Epithelial cell of proximal tubule (primary cell): Measurements from ENCODE around the gene RBM7. TPM values are rescaled to one million over a fixed set of nuclear protein-coding genes. Genes with fewer than 3 reads are reported as not detected.

ENCODE experiments used
- DNase-seq: peaks from one replicate; pipeline ENCODE4 v3.0.0-alpha.2; 2011; ENCODE audit warnings: low read depth
- H3K4me3 ChIP-seq: 2 replicates; pipeline ENCODE4 v1.5.1; 2011; ENCODE audit warnings: low read depth, mild to moderate bottlenecking, low read length
- total RNA-seq: library from RNA; depleted of rRNA; stranded (reverse); fragments of >200 nt; gene quantifications from 2 replicates; pipeline ENCODE4 v1.2.3, GENCODE V29; 2015
- TF ChIP-seq, protein P1 (sequence below): conservative IDR thresholded peaks from 2 replicates; pipeline ENCODE4 v1.5.1; 2012; ENCODE audit warnings: low read depth, mild to moderate bottlenecking, low read length

The RBM7 gene
- total RNA-seq, 1 donor from 2014 or later = 15.2 TPM

- DNase-seq = no peak
- TF ChIP-seq, protein P1, sequence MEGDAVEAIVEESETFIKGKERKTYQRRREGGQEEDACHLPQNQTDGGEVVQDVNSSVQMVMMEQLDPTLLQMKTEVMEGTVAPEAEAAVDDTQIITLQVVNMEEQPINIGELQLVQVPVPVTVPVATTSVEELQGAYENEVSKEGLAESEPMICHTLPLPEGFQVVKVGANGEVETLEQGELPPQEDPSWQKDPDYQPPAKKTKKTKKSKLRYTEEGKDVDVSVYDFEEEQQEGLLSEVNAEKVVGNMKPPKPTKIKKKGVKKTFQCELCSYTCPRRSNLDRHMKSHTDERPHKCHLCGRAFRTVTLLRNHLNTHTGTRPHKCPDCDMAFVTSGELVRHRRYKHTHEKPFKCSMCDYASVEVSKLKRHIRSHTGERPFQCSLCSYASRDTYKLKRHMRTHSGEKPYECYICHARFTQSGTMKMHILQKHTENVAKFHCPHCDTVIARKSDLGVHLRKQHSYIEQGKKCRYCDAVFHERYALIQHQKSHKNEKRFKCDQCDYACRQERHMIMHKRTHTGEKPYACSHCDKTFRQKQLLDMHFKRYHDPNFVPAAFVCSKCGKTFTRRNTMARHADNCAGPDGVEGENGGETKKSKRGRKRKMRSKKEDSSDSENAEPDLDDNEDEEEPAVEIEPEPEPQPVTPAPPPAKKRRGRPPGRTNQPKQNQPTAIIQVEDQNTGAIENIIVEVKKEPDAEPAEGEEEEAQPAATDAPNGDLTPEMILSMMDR = no peak
- H3K4me3 ChIP-seq = no peak overlapping the region
Measured at GRCh38 chr11:114397349-114397982, 3.0 kb upstream of the RBM7 start.

DNA sequence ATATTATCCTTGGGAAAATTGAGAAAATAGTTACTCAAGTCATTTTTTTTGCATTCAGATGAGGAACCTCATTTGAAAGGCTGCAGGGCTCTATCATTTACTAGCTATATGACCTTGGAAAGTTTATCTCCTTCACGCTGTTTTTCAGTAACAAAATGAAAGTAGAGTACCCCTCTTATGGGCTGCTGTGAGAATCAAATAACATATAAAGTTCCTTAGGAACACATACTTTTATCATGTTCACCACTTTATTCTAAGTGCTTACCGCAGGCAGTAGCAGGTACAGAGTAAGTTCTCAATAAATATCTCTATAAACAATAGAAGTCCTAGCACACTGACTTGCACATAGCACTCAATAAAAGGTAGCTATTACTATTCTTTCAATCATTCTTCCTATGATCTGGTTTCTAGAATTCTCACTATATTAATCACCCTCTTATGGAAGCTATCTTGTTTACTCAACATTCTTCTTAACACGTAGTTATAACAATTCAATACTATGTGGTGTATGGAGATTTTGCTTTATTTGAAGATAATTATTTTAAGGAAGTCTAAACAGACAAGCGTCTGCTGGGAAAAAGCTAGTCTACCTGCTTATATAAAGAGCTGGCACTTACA lies 2.1 kb upstream of the RBM7 start:
- no peak for DNase-seq
- peak overlapping the region; percentile 12 for H3K4me3 ChIP-seq
- TF ChIP-seq, protein P1 = no peak

DNA sequence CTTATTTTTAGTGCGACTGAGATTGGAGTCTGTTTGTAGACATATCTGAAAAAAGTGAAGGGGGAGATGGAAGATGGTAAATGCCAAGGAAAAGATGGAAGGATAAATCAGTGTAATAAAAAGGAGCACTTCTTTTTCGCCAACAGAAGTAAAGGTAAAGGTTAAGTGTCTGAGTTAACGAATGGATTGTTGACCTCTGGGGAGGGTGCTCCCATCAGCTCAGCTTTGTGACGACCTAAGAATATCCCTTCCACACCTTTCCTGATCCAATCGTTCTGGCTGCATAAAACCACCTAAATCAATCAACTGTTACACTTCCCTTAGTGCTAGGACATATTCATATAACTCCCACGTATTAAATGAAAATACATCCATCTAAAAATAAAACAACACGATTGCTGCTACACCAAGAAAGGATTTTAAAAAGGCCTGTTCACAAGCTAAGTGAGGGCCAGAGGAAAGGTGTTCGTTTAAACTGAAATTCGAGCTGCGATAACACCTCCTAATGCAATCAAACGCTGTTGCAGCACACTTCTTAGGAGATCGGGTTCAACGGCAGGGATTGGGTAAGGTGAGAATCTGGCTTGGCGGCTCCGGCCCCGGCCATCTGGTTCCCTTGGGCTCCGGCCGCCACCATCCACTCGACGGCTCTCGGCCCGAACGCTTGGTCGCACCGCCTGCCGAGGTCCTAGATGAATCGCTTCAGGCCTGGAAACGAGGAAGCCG lies 813 bp upstream of the RBM7 start:
- DNase-seq = no peak
- TF ChIP-seq, protein P1 = no peak
- peak overlapping the region; percentile 63 for H3K4me3 ChIP-seq

DNA sequence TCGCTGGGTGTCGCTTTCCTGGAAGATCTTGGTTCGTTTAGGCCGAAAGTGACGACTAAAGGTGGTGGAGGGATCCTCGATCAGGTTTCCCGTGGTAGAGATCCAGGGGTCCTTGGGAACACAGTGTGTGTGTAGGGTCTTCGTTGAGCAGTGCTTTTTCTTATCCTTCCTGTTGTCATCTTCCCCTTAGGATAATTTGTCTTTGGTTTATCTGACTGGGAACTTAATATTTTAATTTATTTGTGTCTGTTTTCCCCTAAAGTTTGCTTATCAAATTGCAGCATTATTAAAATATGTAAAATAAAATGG lies 403 bp downstream of the RBM7 start:
- peak overlapping the region; percentile 63 for H3K4me3 ChIP-seq
- no peak for DNase-seq
- TF ChIP-seq, protein P1 = peak; percentile 3

- H3K4me3 ChIP-seq = peak overlapping the region; percentile 63
- DNase-seq = no peak
- TF ChIP-seq, protein P1 = no peak
Measured at GRCh38 chr11:114401311-114401710, 845 bp downstream of the RBM7 start.

- no peak overlapping the region for H3K4me3 ChIP-seq
- TF ChIP-seq, protein P1 = no peak
- DNase-seq = no peak
Measured at GRCh38 chr11:114412946-114413345, 12.5 kb downstream of the RBM7 start.
